ENCODE measurements around the gene ADAM12.

ADAM12 gene

DNA sequence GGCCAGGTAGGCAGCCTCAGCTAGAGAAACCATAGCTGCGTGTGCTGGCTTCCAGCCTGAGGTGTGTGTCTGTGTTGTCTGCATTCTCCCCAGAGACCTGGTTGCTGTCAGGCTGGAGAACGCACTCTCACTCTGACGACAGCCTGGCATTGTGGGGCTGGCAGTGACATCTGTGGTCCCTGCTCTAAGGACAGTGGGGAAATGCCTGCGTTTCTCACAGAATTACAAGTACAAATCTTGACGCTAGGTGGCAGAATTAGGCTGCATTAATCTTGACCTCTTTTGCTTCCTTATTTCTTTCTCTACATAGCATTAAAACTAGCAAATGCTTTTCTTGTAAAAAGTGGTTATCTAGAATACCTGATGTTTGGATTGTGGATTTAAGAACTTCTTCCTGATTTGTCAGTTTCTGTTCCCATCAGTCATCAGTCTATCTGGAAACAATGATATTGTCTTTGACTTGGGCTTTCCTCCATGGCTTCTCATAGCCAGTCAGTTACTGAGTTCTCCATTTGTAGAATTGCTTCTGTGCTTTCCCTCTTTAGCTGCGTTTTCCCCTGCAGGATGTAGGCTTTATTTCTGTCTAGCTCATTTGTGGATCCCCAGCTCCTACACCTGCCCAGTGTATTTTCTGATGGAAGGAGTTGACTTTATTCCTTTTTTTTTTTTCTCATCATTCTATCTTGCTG lies 405.9 kb downstream of the ADAM12 start:
- peak; percentile 14 for DNase-seq

DNA sequence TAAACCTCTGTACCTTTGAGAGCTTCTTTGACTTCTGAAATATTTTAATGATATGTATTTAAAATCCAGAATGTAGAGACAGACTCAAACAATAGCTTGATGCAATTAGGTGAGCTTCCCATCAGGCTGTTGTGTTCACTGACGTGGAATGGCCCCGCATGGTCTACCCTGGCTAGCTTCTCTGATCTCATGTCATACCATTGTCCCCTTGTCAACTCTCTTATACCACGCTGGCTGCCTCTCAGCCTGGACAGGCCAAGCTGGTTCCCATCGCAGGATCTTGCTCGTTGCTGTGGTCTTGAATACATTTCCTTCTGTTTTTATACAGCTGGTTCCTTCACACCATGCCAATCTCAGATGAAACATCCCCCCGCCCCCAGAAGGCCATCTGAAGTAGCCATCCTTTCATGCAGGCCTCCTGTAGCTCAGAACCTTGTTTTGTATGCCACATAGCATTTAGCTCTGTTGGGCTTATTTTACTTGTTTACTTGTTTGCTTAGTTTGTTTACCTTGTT lies 407.7 kb downstream of the ADAM12 start:
- H3K27ac ChIP-seq (ENCODE audit: low read length) = no peak overlapping the region
- H3K79me2 ChIP-seq (ENCODE audit: insufficient read depth, low read length) = no peaks in the 10 kb centered on the region
- no peak overlapping the region for H3K4me3 ChIP-seq (ENCODE audit: low read depth in 1 of 2, low read length in 2 of 2)
- H3K27me3 ChIP-seq (ENCODE audit: insufficient read depth, low read length, poor library complexity) = peaks cover 14% of the 10 kb centered on the region
- no peaks in the 10 kb centered on the region for H3K36me3 ChIP-seq (ENCODE audit: insufficient read depth, low read length)
- DNase-seq (no peak), ATAC-seq (ENCODE audit: insufficient read depth, low read depth) (no peak)
- no peak overlapping the region for H3K9ac ChIP-seq (ENCODE audit: low read depth, low read length)
- H3K4me2 ChIP-seq (ENCODE audit: insufficient read depth, low read length) = no peak overlapping the region
- no peak for TF ChIP-seq EZH2 (IDR thresholded peaks at IDR 0.05; ENCODE audit: borderline replicate concordance, low read depth, low read length, severe bottlenecking)
- TF ChIP-seq, protein P1, sequence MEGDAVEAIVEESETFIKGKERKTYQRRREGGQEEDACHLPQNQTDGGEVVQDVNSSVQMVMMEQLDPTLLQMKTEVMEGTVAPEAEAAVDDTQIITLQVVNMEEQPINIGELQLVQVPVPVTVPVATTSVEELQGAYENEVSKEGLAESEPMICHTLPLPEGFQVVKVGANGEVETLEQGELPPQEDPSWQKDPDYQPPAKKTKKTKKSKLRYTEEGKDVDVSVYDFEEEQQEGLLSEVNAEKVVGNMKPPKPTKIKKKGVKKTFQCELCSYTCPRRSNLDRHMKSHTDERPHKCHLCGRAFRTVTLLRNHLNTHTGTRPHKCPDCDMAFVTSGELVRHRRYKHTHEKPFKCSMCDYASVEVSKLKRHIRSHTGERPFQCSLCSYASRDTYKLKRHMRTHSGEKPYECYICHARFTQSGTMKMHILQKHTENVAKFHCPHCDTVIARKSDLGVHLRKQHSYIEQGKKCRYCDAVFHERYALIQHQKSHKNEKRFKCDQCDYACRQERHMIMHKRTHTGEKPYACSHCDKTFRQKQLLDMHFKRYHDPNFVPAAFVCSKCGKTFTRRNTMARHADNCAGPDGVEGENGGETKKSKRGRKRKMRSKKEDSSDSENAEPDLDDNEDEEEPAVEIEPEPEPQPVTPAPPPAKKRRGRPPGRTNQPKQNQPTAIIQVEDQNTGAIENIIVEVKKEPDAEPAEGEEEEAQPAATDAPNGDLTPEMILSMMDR (IDR thresholded peaks at IDR 0.05; ENCODE audit: borderline replicate concordance, extremely low read depth, low read length, poor library complexity, severe bottlenecking) = no peak
- no peaks in the 10 kb centered on the region for H3K9me3 ChIP-seq (ENCODE audit: insufficient read depth, low read length, severe bottlenecking)
- no peaks in the 10 kb centered on the region for H3K4me1 ChIP-seq (ENCODE audit: insufficient read depth, low read length)
- H4K20me1 ChIP-seq (ENCODE audit: insufficient read depth, low read length) = no peaks in the 10 kb centered on the region
- no peak overlapping the region for H2AFZ ChIP-seq (ENCODE audit: low read depth, low read length)

More for the DNA sequence above, 405.9 kb downstream of the ADAM12 start:
- Histone ChIP-seq H3K36me3 (ENCODE audit: insufficient read depth, low read length) (no peaks in the 10 kb centered on the region), H3K4me1 (ENCODE audit: insufficient read depth, low read length) (no peaks in the 10 kb centered on the region), H3K27ac (ENCODE audit: low read length) (no peak overlapping the region), H3K27me3 (ENCODE audit: insufficient read depth, low read length, poor library complexity) (peaks cover 14% of the 10 kb centered on the region), H3K79me2 (ENCODE audit: insufficient read depth, low read length) (no peaks in the 10 kb centered on the region), H4K20me1 (ENCODE audit: insufficient read depth, low read length) (no peaks in the 10 kb centered on the region), H3K9me3 (ENCODE audit: insufficient read depth, low read length, severe bottlenecking) (no peaks in the 10 kb centered on the region), H2AFZ (ENCODE audit: low read depth, low read length) (no peak overlapping the region), H3K4me2 (ENCODE audit: insufficient read depth, low read length) (no peak overlapping the region), H3K4me3 (ENCODE audit: low read depth in 1 of 2, low read length in 2 of 2) (no peak overlapping the region), H3K9ac (ENCODE audit: low read depth, low read length) (no peak overlapping the region)
- no peak for TF ChIP-seq EZH2 (IDR thresholded peaks at IDR 0.05; ENCODE audit: borderline replicate concordance, low read depth, low read length, severe bottlenecking)
- TF ChIP-seq, protein P1 (IDR thresholded peaks at IDR 0.05; ENCODE audit: borderline replicate concordance, extremely low read depth, low read length, poor library complexity, severe bottlenecking) = peak; percentile 79
- peak; percentile 73 for ATAC-seq (ENCODE audit: insufficient read depth, low read depth)

DNA sequence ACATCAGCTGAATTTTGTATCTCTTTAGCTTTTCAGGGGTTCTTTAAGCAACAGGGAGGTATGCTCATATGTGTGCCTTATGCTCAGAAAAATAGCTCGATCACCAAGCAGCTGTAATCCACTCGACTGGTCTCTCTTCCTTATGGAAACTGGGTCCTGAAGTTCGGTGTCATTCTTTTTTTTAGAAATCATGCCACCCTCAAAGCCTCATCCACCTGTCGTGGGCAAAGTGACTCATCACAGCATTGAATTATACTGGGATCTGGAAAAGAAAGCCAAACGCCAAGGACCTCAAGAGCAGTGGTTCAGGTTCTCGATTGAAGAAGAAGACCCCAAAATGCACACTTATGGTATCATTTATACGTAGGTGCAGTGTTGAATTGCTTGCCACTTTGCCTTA lies 408.3 kb downstream of the ADAM12 start:
- peaks cover 13% of the 10 kb centered on the region for H3K27me3 ChIP-seq (ENCODE audit: insufficient read depth, low read length, poor library complexity)
- TF ChIP-seq, protein P1 (IDR thresholded peaks at IDR 0.05; ENCODE audit: borderline replicate concordance, extremely low read depth, low read length, poor library complexity, severe bottlenecking) = no peak
- no peak for TF ChIP-seq EZH2 (IDR thresholded peaks at IDR 0.05; ENCODE audit: borderline replicate concordance, low read depth, low read length, severe bottlenecking)
- H3K36me3 ChIP-seq (ENCODE audit: insufficient read depth, low read length) = no peaks in the 10 kb centered on the region
- ATAC-seq (ENCODE audit: insufficient read depth, low read depth) = no peak
- H3K4me2 ChIP-seq (ENCODE audit: insufficient read depth, low read length) = no peak overlapping the region
- no peaks in the 10 kb centered on the region for H3K79me2 ChIP-seq (ENCODE audit: insufficient read depth, low read length)
- no peaks in the 10 kb centered on the region for H3K9me3 ChIP-seq (ENCODE audit: insufficient read depth, low read length, severe bottlenecking)
- no peak for DNase-seq
- no peaks in the 10 kb centered on the region for H4K20me1 ChIP-seq (ENCODE audit: insufficient read depth, low read length)
- H3K27ac ChIP-seq (ENCODE audit: low read length) = no peak overlapping the region
- H3K9ac ChIP-seq (ENCODE audit: low read depth, low read length) = no peak overlapping the region
- no peak overlapping the region for H2AFZ ChIP-seq (ENCODE audit: low read depth, low read length)
- no peak overlapping the region for H3K4me3 ChIP-seq (ENCODE audit: low read depth in 1 of 2, low read length in 2 of 2)
- H3K4me1 ChIP-seq (ENCODE audit: insufficient read depth, low read length) = no peaks in the 10 kb centered on the region
